T-helper 1 cell treated with Interleukin-12 subunit alpha and Interleukin-12 subunit beta and Interleukin-4 antibody, amounts not matched to agents 30 ng/mL and 1 ng/mL, for 36 hours (primary cell): ENCODE results near the gene PFAS. TPM values are rescaled to one million over a fixed set of nuclear protein-coding genes. Genes with fewer than 3 reads are reported as not detected.
"Not testable (repeated sequence)": the region's sequence is repeated elsewhere in the genome, so short reads cannot be mapped to it uniquely, and the experiment has no call there.

ENCODE experiments used
- intact Hi-C: fragments of 100-400 bp; cut with micrococcal nuclease; formaldehyde crosslinking; loops from one replicate; pipeline ENCODE4 v1.15.1; 2024
- total RNA-seq: library from RNA; stranded (reverse); gene quantifications from 2 replicates; pipeline ENCODE4 v1.2.3, GENCODE V29; 2022

PFAS gene, protein sequence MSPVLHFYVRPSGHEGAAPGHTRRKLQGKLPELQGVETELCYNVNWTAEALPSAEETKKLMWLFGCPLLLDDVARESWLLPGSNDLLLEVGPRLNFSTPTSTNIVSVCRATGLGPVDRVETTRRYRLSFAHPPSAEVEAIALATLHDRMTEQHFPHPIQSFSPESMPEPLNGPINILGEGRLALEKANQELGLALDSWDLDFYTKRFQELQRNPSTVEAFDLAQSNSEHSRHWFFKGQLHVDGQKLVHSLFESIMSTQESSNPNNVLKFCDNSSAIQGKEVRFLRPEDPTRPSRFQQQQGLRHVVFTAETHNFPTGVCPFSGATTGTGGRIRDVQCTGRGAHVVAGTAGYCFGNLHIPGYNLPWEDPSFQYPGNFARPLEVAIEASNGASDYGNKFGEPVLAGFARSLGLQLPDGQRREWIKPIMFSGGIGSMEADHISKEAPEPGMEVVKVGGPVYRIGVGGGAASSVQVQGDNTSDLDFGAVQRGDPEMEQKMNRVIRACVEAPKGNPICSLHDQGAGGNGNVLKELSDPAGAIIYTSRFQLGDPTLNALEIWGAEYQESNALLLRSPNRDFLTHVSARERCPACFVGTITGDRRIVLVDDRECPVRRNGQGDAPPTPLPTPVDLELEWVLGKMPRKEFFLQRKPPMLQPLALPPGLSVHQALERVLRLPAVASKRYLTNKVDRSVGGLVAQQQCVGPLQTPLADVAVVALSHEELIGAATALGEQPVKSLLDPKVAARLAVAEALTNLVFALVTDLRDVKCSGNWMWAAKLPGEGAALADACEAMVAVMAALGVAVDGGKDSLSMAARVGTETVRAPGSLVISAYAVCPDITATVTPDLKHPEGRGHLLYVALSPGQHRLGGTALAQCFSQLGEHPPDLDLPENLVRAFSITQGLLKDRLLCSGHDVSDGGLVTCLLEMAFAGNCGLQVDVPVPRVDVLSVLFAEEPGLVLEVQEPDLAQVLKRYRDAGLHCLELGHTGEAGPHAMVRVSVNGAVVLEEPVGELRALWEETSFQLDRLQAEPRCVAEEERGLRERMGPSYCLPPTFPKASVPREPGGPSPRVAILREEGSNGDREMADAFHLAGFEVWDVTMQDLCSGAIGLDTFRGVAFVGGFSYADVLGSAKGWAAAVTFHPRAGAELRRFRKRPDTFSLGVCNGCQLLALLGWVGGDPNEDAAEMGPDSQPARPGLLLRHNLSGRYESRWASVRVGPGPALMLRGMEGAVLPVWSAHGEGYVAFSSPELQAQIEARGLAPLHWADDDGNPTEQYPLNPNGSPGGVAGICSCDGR (N-terminal part only)
- 74.6 and 75.3 TPM in 2 replicates for total RNA-seq

DNA sequence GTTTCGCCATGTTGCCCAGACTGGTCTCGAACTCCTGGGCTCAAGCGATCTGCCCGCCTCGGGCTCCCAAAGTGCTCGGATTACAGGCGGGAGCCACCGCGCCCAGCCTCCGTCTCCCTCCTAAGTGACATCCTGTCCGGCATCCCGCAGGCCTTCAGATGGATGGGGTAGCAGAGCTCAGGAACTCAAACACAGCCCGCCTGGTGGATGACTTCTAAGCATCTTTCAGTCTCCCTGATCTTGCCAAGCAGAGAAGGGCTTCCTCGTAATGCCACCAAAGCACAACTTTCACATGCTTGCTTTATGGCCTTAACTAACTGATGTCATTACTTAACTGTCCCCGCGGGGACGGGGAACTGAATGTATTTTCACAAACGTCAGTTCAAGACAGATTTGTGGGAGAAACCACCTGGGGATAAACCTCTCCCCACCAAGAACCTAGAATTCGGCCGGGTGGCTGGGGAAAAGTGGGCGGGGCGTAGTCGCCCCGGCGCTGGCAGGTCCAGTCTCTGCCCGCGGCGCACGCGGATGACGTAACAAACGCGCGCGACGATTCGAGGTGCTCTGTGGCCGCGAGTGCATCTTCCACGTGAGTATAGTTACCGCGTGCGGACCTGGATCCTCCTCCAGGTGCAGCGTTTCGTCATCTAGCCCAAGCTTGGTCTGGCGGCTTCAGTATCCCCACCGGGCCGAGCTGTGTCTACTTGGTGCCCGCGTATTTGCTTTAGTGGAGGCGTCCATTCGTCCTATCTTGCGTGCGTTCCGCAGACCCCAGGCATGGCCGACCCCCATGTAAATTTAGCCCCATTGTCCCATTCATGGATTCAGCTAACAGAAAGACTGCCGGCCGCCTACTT lies at the start of gene PFAS:
TSS of gene PFAS (plus strand) at position 539 of the 857 bp plus-strand sequence. CDS start 4,649 bp downstream, outside the sequence.
- intact Hi-C loops, result loop anchor here (1.0 to 2.0 kb wide), 8 partner anchors 39 to 812 kb away; partner anchors contain the start of genes AURKB, KDM6B, RANGRF and RPL26

DNA sequence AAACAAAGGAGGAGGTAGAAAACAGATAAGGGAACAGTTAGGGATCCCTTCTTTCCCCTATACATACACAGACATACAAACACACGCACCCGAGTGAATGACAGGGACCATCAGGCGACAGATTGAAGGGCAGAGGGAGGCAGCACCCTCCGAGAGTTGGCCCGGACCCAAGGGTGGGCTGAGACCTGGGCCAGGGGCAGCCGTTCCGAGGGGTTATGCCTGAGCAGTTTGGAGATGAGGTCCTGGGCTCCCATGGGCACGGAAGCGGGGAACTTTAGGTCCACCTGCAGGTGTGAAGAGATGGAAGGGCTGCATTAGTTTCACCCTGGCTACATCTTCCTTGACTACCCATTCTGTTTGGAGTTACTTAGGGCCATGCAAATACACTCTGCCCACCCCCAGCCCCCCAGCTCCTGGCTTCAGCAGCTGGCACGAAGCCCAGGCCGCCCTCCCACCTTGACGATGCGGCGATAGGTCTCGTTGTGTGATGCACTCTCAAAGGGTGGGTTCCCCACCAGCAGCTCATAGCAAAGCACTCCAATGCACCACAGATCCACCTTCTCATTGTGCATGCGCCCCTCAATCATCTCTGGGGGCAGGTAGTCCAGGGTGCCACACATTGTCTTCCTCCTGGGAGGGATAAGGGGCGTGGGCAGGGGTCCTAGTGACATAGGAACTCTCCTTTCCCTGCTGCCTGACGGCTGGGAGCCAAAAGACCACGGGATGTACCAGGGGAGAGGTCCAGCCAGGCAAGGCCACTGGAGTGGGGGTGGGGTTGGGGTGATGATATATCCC lies 44.1 kb upstream of the PFAS start:
- intact Hi-C loops, result no loop called here

DNA sequence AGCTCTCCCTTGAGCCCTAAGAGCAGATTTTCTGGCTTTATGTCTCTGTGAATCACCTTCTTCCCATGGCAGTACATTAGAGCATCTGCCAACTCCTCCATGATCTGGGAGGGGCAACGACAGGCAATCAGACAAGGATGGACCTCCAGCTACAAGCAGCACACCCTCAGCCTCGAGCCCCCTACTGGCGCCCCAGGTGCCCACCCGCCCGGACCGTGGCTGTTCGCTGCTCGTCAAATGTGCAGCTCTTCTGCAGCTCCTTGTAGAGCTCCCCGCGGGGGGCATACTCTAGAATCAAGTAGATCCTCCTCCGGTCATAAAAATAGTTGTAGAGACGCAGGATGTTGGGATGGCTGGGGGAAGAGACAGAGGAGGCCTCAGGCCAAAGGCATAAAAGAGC lies 42.6 kb upstream of the PFAS start:
- intact Hi-C loops, result no loop called here

DNA sequence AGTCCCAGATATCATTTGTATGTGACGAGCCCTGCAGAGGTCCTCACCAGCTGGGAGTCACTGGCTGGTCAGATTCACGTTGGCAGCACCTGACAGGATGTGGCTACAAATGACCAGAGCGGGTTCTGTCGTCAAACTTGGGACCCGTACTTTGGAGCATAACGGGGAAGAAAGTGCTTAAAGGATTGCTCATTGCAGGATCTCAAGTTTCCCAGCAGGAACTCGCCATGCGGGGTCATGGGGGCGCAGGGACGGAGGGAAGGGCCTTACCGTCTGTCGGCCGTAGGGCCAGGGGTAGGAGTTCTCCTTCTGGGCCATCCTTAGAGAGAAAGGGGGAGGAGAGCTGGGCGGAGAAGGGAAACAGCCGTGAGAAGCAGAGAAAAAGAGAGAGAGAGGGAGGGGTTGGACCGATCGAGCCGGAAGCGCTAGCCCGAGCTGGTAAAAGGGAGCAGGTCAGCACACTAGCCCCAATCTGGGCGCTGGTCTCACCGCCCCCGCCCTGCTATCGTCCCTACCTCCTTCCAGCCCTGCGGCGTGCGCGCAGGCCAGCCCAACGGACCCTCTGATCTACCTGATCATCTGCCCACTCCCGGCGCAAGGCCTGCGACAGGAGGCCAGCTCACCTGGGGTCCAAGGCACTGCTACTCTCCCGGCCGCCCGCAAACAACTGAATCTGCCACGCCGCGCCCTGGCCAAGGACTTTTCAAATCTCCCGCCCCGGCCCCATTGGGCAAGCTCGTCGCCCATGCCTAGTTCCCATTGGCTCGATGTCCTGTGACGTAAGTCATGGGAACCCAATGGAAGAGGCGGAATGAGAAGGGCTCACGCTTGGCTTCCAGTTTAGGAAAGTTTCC lies 39.0 kb upstream of the PFAS start, which contains the start of gene AURKB:
TSS of gene AURKB (minus strand) at position 669 of the 854 bp plus-strand sequence. CDS start at position 318, 351 bp downstream.
- intact Hi-C loops, result loop anchor here (1.0 kb wide), 5 partner anchors 10 to 39 kb away; partner anchors contain the start of genes BORCS6 and PFAS

DNA sequence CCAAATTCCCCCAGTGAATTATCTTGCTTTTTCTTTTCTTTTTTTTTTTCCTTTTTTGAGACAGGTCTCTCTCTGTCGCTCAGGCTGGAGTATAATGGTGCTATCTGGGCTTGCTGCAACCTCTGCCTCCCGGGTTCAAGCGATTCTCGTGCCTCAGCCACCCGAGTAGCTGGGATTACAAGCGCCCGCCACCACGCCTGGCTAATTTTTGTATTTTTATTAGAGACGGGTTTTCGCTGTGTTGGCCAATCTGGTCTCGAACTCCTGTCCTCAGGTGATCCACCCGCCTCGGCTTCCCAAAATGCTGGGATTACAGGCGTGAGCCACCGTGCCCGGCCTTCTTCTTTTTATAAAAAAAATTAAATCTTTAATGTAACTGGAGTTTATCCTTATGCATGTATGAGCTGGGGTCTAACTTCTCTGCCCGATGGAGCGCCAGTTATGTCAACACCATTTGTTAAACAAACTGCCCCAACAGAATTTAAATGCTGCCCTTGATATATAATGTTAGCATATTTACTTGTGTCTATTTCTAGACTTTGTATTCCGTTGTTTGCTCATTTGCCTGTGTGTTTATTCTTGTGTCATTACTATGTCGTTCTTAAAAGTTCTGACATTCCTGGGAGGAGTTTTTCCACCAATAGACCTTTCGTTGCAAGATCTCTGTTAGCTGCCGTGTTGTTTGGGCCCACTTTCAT lies 38.2 kb upstream of the PFAS start:
- intact Hi-C loops, result loop anchor here (1.0 kb wide), 5 partner anchors 10 to 38 kb away; partner anchors contain the start of genes BORCS6 and PFAS

DNA sequence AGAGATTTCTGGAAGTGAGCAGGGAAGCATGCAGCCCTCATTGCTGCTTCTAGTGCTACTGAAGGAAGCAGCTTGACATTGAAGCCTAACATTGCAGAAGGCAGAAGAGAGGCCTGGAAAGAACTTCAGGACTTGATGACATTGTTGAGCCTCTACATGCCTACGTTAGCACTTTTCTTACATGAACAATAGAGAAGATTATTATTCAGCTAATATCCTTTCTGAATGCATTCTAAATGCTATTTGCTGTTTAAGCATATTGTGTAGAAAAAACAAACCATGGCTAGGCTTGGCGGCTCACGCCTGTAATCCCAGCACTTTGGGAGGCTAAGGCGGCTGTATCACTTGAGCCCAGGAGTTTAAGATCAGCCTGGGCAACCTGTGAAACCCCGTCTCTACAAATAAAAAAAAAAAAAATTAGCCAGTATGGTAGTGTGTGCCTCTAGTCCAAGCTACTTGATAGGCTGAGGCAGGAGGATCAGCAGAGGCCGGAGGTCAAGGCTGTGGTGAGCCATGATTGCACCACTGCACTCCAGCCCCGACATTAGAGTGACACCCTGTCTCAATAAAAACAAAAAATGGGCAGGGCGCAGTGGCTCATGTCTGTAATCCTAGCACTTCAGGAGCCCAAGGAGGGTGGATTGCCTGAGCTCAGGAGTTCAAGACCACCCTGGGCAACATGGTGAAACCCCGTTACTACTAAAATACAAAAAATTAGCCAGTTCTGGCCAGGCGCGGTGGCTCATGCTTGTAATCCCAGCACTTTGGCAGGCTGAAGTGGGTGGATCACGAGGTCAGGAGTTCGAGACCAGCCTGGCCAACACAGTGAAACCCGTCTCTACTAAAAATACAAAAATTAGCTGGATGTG lies 36.5 kb upstream of the PFAS start:
- intact Hi-C loops, result no loop called here

DNA sequence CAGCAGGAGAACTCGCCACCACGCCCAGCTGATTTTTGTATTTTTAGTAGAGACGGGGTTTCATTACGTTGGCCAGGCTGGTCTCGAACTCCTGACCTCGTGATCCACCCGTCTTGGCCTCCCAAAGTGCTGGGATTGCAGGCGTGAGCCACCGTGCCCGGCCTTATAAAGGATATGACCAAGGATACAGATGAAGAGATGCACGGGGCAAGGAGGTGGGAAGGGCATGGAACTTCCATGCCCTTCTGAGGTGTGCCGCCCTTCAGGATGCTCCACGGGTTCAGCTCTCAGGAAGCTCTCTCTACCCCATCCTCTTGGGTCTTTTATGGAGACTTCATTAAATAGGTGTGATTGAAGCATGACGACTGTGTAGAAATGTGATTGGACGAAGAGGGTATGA lies 35.1 kb upstream of the PFAS start:
- intact Hi-C loops, result not testable (repeated sequence)

DNA sequence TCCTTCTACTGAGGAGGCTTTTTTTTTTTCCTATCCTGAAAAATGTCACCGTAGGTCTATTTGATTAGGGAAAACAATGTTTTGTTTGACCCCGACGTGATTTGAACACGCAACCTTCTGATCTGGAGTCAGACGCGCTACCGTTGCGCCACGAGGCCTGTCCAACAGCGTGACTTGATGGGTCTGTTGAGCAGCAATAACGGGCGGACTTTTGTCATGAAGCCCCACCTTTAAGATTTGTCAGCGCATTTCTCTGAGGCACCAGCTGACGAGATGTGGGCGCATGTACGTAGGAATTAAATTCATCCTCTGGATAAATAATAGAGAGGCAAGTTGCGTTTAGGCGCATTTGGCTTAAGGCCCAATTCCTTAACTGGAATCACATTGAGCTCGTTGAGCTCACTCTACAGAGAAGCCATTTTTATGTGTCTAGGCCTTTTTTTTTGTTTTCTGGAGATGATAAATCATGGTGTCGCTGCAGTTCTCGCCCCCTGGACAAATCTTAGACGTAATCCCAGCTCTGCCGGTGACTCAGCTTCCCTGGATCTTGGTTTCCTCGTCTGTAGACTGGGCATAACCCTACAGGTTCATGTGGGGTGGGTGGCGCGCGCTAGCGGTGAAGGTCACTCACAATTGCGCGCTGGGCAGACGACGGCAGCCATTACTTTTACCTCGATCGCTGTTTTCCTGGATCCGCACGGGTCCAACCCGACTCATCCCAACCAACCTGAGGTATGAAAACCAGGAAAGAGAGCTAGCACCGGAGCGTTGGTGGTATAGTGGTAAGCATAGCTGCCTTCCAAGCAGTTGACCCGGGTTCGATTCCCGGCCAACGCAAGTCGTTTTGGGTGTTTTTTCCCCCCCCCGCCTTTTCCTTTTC lies 28.1 kb upstream of the PFAS start:
- intact Hi-C loops, result loop anchor here (1.0 to 5.0 kb wide), 2 partner anchors 11 to 364 kb away; partner anchors contain the start of genes AURKB, CYB5D1, NAA38 and TMEM88

DNA sequence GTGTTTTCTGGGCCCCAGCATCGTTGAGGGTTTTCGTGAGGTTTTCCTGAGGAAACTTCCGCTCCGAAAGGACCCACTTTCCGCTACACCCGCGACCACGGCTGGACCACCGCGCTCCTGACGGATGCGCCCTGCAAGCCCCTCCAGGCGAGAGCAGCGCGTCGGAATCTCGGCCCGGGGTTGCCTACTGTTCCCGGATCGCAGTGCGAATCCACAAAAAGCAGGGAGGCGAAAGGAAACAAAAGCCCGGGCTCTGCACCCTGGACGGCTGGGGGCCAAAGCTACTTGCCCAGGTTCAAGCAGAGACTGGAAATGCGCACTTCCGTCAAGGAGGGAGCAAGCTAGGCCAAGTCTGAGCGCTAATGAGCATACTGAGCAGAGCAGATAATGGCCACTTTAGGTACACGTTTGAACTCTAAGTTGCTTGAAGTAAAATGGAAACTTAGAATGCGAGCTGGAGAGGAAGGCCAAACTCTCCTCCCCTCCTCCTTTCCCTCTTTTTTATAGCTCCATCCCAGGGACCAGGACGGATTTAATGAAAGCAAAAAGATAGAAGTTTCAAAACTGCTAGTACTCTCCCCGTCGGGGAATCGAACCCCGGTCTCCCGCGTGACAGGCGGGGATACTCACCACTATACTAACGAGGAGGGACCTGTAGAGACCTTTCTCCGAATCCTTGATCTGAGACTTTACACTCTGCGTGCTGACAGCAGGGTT lies 27.3 kb upstream of the PFAS start:
- intact Hi-C loops, result loop anchor here (1.0 to 5.0 kb wide), 12 partner anchors 12 to 379 kb away; partner anchors contain the start of genes AURKB, CYB5D1, NAA38 and SLC25A35

DNA sequence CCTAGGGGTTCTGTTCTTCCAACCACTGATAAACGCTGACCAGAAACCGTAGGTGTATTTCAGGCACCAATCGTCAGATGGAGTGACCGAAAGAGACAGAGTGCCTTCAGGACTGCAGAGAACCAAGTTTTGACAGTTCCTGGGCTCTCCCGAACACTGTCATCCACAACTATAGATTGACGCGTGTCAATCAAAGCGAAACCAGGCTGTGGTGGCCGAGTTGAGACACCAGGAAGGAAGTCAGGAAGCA lies 26.8 kb upstream of the PFAS start:
- intact Hi-C loops, result loop anchor here (1.0 to 5.0 kb wide), 11 partner anchors 22 to 380 kb away; partner anchors contain the start of genes CYB5D1, NAA38, SLC25A35 and TMEM88

DNA sequence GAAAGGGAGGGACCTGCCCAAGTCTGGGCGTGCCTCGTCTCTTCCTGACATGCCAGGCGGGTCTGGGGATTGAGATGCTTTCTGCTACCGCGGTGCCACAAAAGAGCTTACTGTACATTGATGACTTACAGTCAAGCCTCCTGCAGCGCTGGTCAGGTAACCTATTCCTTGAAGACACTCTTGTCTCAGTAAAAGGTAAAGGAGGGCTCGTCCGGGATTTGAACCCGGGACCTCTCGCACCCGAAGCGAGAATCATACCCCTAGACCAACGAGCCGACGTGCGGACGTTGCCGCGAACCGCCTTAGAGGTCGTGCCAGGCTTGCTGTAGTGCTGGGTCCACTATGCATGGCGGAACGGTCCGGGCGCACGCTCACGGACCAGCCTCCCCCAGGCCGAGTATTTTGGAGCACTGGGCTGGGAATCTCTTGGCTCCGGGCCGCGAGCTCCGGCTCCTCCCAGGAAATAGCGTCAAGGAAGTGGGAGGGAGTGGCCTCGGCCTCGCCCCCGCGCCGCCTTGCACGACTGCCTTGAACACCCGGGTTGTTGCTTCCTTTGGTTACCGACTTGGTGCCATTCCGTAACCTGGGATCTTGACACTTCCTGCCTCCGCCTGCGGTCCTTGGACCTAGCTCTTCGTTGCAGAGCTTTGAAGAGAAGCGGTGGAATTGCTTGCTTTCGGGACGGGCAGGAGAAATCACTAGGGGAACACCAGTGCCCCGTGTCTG lies 26.3 kb upstream of the PFAS start:
- intact Hi-C loops, result loop anchor here (1.0 to 5.0 kb wide), 11 partner anchors 22 to 380 kb away; partner anchors contain the start of genes CYB5D1, NAA38, SLC25A35 and TMEM88

DNA sequence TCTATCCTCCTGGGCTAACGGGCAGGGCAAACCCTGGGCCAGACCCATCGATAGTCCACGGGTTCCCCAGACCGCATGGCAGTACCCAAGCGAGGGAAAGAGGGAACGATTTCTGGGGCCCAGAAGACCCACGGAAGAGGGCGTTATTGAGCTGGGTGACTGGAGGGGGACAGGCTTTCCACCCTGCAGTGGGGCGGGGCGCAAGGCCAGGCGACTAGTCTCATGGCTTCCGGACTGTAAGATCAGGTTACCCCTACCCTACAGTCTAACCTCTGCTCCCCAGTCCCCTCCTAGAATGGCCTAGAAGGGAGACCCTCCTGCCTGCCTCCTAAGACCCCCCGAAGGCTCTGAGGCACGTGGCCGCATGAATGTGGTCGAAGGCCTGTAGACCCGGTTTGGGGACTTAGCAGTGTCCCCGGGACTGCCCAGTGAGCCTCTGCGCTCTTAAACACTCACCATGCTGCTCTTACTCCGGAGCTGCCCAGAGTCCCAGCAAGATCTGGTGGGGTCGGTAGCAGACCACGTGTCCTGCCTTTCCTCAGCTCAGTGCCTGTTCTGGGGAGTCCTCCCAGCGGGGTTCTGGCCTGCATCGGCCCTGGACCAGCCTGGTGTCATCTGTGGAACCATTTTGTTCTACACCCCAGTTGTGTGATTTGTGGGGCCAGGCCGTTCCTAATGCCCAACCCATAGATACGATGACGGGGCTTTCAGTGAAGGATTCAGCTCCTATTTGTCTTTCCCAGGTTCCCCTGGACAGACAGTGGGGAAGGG lies 25.5 kb upstream of the PFAS start:
- intact Hi-C loops, result loop anchor here (2.0 to 5.0 kb wide), 2 partner anchors 366 to 381 kb away; partner anchors contain the start of genes CYB5D1, NAA38 and TMEM88
